Neural cell (in vitro differentiated cells): ENCODE results near the gene CDK13. TPM values are rescaled to one million over a fixed set of nuclear protein-coding genes. Genes with fewer than 3 reads are reported as not detected.

Experiments used
- H2AFZ ChIP-seq: fragments of 200-600, 300-800 bp; sonication (generic), shearing (Covaris generic); 2 replicates; pipeline ENCODE4 v1.6.0; 2014; ENCODE audit warnings: low read depth, mild to moderate bottlenecking, antibody characterized with exemption, low read length, moderate library complexity
- H3F3A ChIP-seq: fragments of 200-600 bp; shearing (Covaris generic); 2 replicates; pipeline ENCODE4 v1.6.1; 2016; ENCODE audit warnings: mild to moderate bottlenecking, moderate library complexity, mixed read lengths, antibody characterized with exemption, low read length; ENCODE audit not compliant: insufficient read depth, poor library complexity, severe bottlenecking
- H3K27ac ChIP-seq: fragments of 200-600, 300-800 bp; sonication (generic), shearing (Covaris generic); 2 replicates; pipeline ENCODE4 v1.5.1; 2014; ENCODE audit warnings: mild to moderate bottlenecking, low read length, moderate library complexity
- H3K27me3 ChIP-seq: fragments of 300-800, 200-600 bp; sonication (generic), shearing (Covaris generic); 2 replicates; pipeline ENCODE4 v1.6.0; 2014; ENCODE audit warnings: mild to moderate bottlenecking, low read depth, low read length, moderate library complexity; ENCODE audit not compliant: insufficient read depth
- H3K36me3 ChIP-seq: fragments of 300-800, 200-600 bp; sonication (generic), shearing (Covaris generic); 2 replicates; pipeline ENCODE4 v1.5.1; 2014; ENCODE audit warnings: mild to moderate bottlenecking, antibody characterized with exemption, low read length, moderate library complexity; ENCODE audit not compliant: insufficient read depth
- H3K4me2 ChIP-seq: fragments of 300-800, 200-600 bp; sonication (generic), shearing (Covaris generic); 2 replicates; pipeline ENCODE4 v1.6.0; 2014; ENCODE audit warnings: mild to moderate bottlenecking, low read length
- H3K4me3 ChIP-seq: fragments of 300-800, 200-600 bp; sonication (generic), shearing (Covaris generic); 2 replicates; pipeline ENCODE4 v1.5.1; 2014; ENCODE audit warnings: mild to moderate bottlenecking, low read length, moderate library complexity
- H3K79me2 ChIP-seq: fragments of 200-600 bp; shearing (Covaris generic); replicated peaks from 2 replicates; pipeline ENCODE4 v1.6.0; 2014; ENCODE audit warnings: mild to moderate bottlenecking, low read length, moderate library complexity; ENCODE audit not compliant: insufficient read depth
- H3K9ac ChIP-seq: fragments of 300-800, 200-600 bp; sonication (generic), shearing (Covaris generic); 2 replicates; pipeline ENCODE4 v1.6.1; 2016; ENCODE audit warnings: mild to moderate bottlenecking, low read length, mixed read lengths
- H3K9me2 ChIP-seq: fragments of 200-600 bp; shearing (Covaris generic); 2 replicates; pipeline ENCODE4 v1.6.1; 2016; ENCODE audit warnings: mild to moderate bottlenecking, low read length, mixed read lengths; ENCODE audit not compliant: insufficient read depth
- H3K9me3 ChIP-seq: fragments of 200-600, 300-800 bp; sonication (generic), shearing (Covaris generic); 2 replicates; pipeline ENCODE4 v1.6.1; 2016; ENCODE audit warnings: mild to moderate bottlenecking, mixed run types, low read length, moderate library complexity, mixed read lengths
- H4K20me1 ChIP-seq: fragments of 200-600 bp; shearing (Covaris generic); 2 replicates; pipeline ENCODE4 v1.6.1; 2016; ENCODE audit warnings: mild to moderate bottlenecking, mixed run types; ENCODE audit not compliant: insufficient read depth
- EP300 ChIP-seq: fragments of 450-650 bp; conservative IDR thresholded peaks from 2 replicates; pipeline ENCODE4 v1.6.1; 2014; ENCODE audit warnings: antibody characterized with exemption, mild to moderate bottlenecking, moderate library complexity; ENCODE audit not compliant: poor library complexity, severe bottlenecking
- EZH2 ChIP-seq: fragments of 200-600, 300-800 bp; shearing (Covaris generic), sonication (generic); IDR thresholded peaks from 2 replicates; pipeline ENCODE4 v1.6.1; 2014; ENCODE audit warnings: antibody characterized with exemption, low read length, borderline replicate concordance, mild to moderate bottlenecking; ENCODE audit not compliant: insufficient read depth, poor library complexity, severe bottlenecking
- MXI1 ChIP-seq: fragments of 450-650 bp; conservative IDR thresholded peaks from 2 replicates; pipeline ENCODE4 v1.6.1; 2014; ENCODE audit warnings: antibody characterized with exemption, mild to moderate bottlenecking; ENCODE audit not compliant: poor library complexity, severe bottlenecking
- POLR2AphosphoS5 ChIP-seq: IDR thresholded peaks from 2 replicates; pipeline ENCODE4 v1.6.1; 2012
- RAD21 ChIP-seq: fragments of 450-650 bp; conservative IDR thresholded peaks from 2 replicates; pipeline ENCODE4 v1.6.1; 2014; ENCODE audit warnings: antibody characterized with exemption, mild to moderate bottlenecking, moderate library complexity
- SMC3 ChIP-seq: fragments of 450-650 bp; conservative IDR thresholded peaks from 2 replicates; pipeline ENCODE4 v1.6.1; 2014; ENCODE audit warnings: antibody characterized with exemption, mild to moderate bottlenecking, moderate library complexity; ENCODE audit not compliant: poor library complexity
- TAF1 ChIP-seq: IDR thresholded peaks from 2 replicates; pipeline ENCODE4 v1.6.1; 2012; ENCODE audit warnings: low read depth
- polyA plus RNA-seq: library from polyadenylated mRNA; depleted of rRNA; stranded (reverse); fragments of >200 nt; gene quantifications from 2 replicates; pipeline ENCODE4 v1.2.3, GENCODE V29; 2014
- TF ChIP-seq, protein P1 (sequence below): IDR thresholded peaks from 2 replicates; pipeline ENCODE4 v1.6.1; 2012; ENCODE audit warnings: borderline replicate concordance
- TF ChIP-seq, protein P2 (sequence below): fragments of 450-650 bp; IDR thresholded peaks from 2 replicates; pipeline ENCODE4 v1.5.1; 2014; ENCODE audit warnings: antibody characterized with exemption, mild to moderate bottlenecking, moderate library complexity; ENCODE audit not compliant: poor library complexity, severe bottlenecking

CDK13 gene
- polyA plus RNA-seq, 1 donor from 2014 or later: 27.0 TPM

DNA sequence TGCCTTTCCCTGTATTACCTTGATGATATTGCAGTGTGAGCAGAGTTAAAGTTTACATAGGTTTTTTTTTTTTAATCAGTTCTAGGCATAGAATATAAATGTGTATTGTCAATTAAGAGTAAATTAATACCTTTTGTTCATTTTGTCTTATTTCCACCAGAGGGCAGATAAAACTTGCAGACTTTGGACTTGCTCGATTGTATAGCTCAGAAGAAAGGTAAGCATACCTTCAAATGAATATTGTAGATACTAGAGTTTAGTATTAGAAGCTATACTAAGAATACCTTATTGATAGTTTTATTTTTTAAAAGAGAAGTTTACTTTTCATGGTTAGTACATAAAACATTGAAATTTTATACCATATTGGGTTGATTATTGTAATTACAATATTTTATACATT is 97.6 kb downstream of the CDK13 start:
- no peak overlapping the region for H3K9ac ChIP-seq
- H2AFZ ChIP-seq: no peak overlapping the region
- H3K36me3 ChIP-seq: peaks cover 8% of the 10 kb centered on the region
- H3K9me3 ChIP-seq: no peaks in the 10 kb centered on the region
- H3F3A ChIP-seq: no peaks in the 10 kb centered on the region
- H3K79me2 ChIP-seq: no peaks in the 10 kb centered on the region
- no peaks in the 10 kb centered on the region for H3K9me2 ChIP-seq
- H3K4me2 ChIP-seq: no peak overlapping the region
- H3K27me3 ChIP-seq: no peaks in the 10 kb centered on the region
- no peaks in the 10 kb centered on the region for H4K20me1 ChIP-seq
- TF ChIP-seq, protein P1, sequence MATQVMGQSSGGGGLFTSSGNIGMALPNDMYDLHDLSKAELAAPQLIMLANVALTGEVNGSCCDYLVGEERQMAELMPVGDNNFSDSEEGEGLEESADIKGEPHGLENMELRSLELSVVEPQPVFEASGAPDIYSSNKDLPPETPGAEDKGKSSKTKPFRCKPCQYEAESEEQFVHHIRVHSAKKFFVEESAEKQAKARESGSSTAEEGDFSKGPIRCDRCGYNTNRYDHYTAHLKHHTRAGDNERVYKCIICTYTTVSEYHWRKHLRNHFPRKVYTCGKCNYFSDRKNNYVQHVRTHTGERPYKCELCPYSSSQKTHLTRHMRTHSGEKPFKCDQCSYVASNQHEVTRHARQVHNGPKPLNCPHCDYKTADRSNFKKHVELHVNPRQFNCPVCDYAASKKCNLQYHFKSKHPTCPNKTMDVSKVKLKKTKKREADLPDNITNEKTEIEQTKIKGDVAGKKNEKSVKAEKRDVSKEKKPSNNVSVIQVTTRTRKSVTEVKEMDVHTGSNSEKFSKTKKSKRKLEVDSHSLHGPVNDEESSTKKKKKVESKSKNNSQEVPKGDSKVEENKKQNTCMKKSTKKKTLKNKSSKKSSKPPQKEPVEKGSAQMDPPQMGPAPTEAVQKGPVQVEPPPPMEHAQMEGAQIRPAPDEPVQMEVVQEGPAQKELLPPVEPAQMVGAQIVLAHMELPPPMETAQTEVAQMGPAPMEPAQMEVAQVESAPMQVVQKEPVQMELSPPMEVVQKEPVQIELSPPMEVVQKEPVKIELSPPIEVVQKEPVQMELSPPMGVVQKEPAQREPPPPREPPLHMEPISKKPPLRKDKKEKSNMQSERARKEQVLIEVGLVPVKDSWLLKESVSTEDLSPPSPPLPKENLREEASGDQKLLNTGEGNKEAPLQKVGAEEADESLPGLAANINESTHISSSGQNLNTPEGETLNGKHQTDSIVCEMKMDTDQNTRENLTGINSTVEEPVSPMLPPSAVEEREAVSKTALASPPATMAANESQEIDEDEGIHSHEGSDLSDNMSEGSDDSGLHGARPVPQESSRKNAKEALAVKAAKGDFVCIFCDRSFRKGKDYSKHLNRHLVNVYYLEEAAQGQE: no peak
- TF ChIP-seq EZH2 (no peak), SMC3 (no peak), TAF1 (no peak), RAD21 (no peak), MXI1 (no peak), POLR2AphosphoS5 (no peak), EP300 (no peak)
- TF ChIP-seq, protein P2, sequence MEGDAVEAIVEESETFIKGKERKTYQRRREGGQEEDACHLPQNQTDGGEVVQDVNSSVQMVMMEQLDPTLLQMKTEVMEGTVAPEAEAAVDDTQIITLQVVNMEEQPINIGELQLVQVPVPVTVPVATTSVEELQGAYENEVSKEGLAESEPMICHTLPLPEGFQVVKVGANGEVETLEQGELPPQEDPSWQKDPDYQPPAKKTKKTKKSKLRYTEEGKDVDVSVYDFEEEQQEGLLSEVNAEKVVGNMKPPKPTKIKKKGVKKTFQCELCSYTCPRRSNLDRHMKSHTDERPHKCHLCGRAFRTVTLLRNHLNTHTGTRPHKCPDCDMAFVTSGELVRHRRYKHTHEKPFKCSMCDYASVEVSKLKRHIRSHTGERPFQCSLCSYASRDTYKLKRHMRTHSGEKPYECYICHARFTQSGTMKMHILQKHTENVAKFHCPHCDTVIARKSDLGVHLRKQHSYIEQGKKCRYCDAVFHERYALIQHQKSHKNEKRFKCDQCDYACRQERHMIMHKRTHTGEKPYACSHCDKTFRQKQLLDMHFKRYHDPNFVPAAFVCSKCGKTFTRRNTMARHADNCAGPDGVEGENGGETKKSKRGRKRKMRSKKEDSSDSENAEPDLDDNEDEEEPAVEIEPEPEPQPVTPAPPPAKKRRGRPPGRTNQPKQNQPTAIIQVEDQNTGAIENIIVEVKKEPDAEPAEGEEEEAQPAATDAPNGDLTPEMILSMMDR: no peak
- no peak overlapping the region for H3K27ac ChIP-seq
- H3K4me3 ChIP-seq: no peak overlapping the region

DNA sequence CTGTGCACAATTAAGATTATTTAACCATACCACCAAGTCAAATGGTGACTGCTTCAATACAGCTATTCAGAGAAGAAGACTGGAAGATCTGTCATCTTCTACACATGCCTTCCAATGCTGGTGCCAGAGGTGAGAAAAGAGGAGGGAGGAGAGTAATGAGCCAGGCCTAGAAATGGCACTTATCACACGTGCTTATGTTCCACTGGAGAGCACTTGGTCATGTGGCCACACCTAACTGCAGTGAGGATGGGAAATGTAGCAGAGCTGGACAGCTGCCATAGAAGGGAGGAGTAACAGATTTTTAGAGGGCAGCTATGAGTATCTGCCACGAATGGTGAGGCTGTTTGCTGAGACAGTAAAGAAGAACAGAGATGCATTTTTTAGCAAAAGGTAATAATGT is 107.2 kb downstream of the CDK13 start:
- no peaks in the 10 kb centered on the region for H3F3A ChIP-seq
- no peak for TF ChIP-seq POLR2AphosphoS5
- TF ChIP-seq TAF1: no peak
- TF ChIP-seq RAD21: no peak
- no peak for TF ChIP-seq EZH2
- TF ChIP-seq, protein P2: no peak
- no peak for TF ChIP-seq MXI1
- TF ChIP-seq SMC3: no peak
- TF ChIP-seq, protein P1: no peak
- TF ChIP-seq EP300: no peak
- no peak overlapping the region for H3K4me2 ChIP-seq

More for the DNA sequence above, 107.2 kb downstream of the CDK13 start:
- Histone ChIP-seq H2AFZ (no peak overlapping the region), H3K36me3 (no peaks in the 10 kb centered on the region), H3K9me2 (no peaks in the 10 kb centered on the region), H3K4me3 (no peak overlapping the region), H3K27me3 (no peaks in the 10 kb centered on the region), H3K9ac (no peak overlapping the region), H4K20me1 (no peaks in the 10 kb centered on the region), H3K27ac (no peak overlapping the region), H3K79me2 (no peaks in the 10 kb centered on the region), H3K9me3 (no peaks in the 10 kb centered on the region)
